Astrocyte (in vitro differentiated cells and primary cell): ENCODE results near the gene CHAF1A. TPM values are rescaled to one million over a fixed set of nuclear protein-coding genes. Genes with fewer than 3 reads are reported as not detected.

Source experiments
- DNase-seq: peaks from one replicate; pipeline ENCODE4 v3.0.0-alpha.2; 2010; ENCODE audit warnings: low read depth
- FAIRE-seq: peaks from 2 replicates; lab custom pipeline; 2011; peaks lifted over from hg19 to GRCh38; lab: Jason Lieb, UNC
- H2AFZ ChIP-seq: 2 replicates; pipeline ENCODE4 v1.6.0; 2012; ENCODE audit warnings: low read depth, low read length, inconsistent platforms
- H3K27ac ChIP-seq: 2 replicates; pipeline ENCODE4 v1.5.1; 2011; ENCODE audit warnings: low read depth, low read length, inconsistent platforms
- H3K27me3 ChIP-seq: 2 replicates; pipeline ENCODE4 v1.6.0; 2011; ENCODE audit warnings: low read length, inconsistent platforms; ENCODE audit not compliant: insufficient read depth
- H3K36me3 ChIP-seq: 2 replicates; pipeline ENCODE4 v1.5.1; 2011; ENCODE audit warnings: low read length, inconsistent platforms; ENCODE audit not compliant: insufficient read depth
- H3K4me1 ChIP-seq: 2 replicates; pipeline ENCODE4 v1.5.1; 2011; ENCODE audit warnings: low read length, inconsistent platforms; ENCODE audit not compliant: insufficient read depth
- H3K4me2 ChIP-seq: 2 replicates; pipeline ENCODE4 v1.6.0; 2012; ENCODE audit warnings: low read length, inconsistent platforms
- H3K4me3 ChIP-seq: 2 replicates; pipeline ENCODE4 v1.5.1; 2011; ENCODE audit warnings: low read depth, mild to moderate bottlenecking, low read length, inconsistent platforms; ENCODE audit not compliant: insufficient read depth
- H3K79me2 ChIP-seq: 2 replicates; pipeline ENCODE4 v1.6.0; 2012; ENCODE audit warnings: mild to moderate bottlenecking, low read length, inconsistent platforms; ENCODE audit not compliant: insufficient read depth
- H3K9ac ChIP-seq: 2 replicates; pipeline ENCODE4 v1.6.0; 2012; ENCODE audit warnings: mild to moderate bottlenecking, low read length, inconsistent platforms
- H3K9me3 ChIP-seq: 2 replicates; pipeline ENCODE4 v1.5.1; 2012; ENCODE audit warnings: low read depth, mild to moderate bottlenecking, low read length, inconsistent platforms; ENCODE audit not compliant: insufficient read depth
- H4K20me1 ChIP-seq: 2 replicates; pipeline ENCODE4 v1.6.0; 2012; ENCODE audit warnings: low read length, inconsistent platforms; ENCODE audit not compliant: insufficient read depth
- H3K27ac Mint-ChIP-seq: one replicate; pipeline ENCODE4 v1.8.0; 2021; ENCODE audit warnings: mild to moderate bottlenecking, mixed read lengths; ENCODE audit not compliant: unreplicated experiment
- H3K27me3 Mint-ChIP-seq: one replicate; pipeline ENCODE4 v1.8.0; 2021; ENCODE audit warnings: low read depth, mixed read lengths; ENCODE audit not compliant: unreplicated experiment
- H3K36me3 Mint-ChIP-seq: one replicate; pipeline ENCODE4 v1.8.0; 2021; ENCODE audit warnings: low read depth, mixed read lengths; ENCODE audit not compliant: unreplicated experiment
- H3K4me1 Mint-ChIP-seq: one replicate; pipeline ENCODE4 v1.8.0; 2021; ENCODE audit warnings: low read depth, mixed read lengths; ENCODE audit not compliant: unreplicated experiment
- H3K4me3 Mint-ChIP-seq: one replicate; pipeline ENCODE4 v1.8.0; 2021; ENCODE audit warnings: mild to moderate bottlenecking, moderate library complexity, mixed read lengths; ENCODE audit not compliant: unreplicated experiment
- H3K9me3 Mint-ChIP-seq: one replicate; pipeline ENCODE4 v1.8.0; 2021; ENCODE audit warnings: mild to moderate bottlenecking, mixed read lengths; ENCODE audit not compliant: unreplicated experiment
- CTCF ChIP-seq: IDR thresholded peaks from 2 replicates; pipeline ENCODE4 v1.5.1; 2011; ENCODE audit warnings: low read depth, mild to moderate bottlenecking, inconsistent platforms, low read length, moderate library complexity; ENCODE audit not compliant: insufficient read depth
- EZH2 ChIP-seq: IDR thresholded peaks from 2 replicates; pipeline ENCODE4 v1.6.1; 2012; ENCODE audit warnings: mild to moderate bottlenecking, low read length, inconsistent platforms; ENCODE audit not compliant: insufficient read depth
- total RNA-seq: library from RNA; stranded (reverse); gene quantifications from 2 replicates; pipeline ENCODE4 v1.2.1, GENCODE V29; 2021

The CHAF1A gene
- total RNA-seq, 1 donor from 2014 or later, result 8.5 TPM

- Histone ChIP-seq H4K20me1 (peaks cover 98% of the 10 kb centered on the region), H2AFZ (no peak overlapping the region), H3K36me3 (no peaks in the 10 kb centered on the region), H3K4me3 (no peak overlapping the region), H3K79me2 (peaks cover 99% of the 10 kb centered on the region), H3K27ac (no peak overlapping the region), H3K4me2 (no peak overlapping the region), H3K27me3 (no peaks in the 10 kb centered on the region), H3K9ac (no peak overlapping the region), H3K9me3 (no peaks in the 10 kb centered on the region), H3K4me1 (peaks cover 65% of the 10 kb centered on the region)
- H3K9me3 Mint-ChIP-seq, result no peaks in the 10 kb centered on the region
- FAIRE-seq (no peak), DNase-seq (no peak)
- no peak overlapping the region for H3K4me3 Mint-ChIP-seq
- no peaks in the 10 kb centered on the region for H3K27me3 Mint-ChIP-seq
- peaks cover 42% of the 10 kb centered on the region for H3K4me1 Mint-ChIP-seq
- no peak for TF ChIP-seq EZH2
- no peak for TF ChIP-seq CTCF
- peaks cover 11% of the 10 kb centered on the region for H3K36me3 Mint-ChIP-seq
- no peak overlapping the region for H3K27ac Mint-ChIP-seq
Measured at GRCh38 chr19:4372165-4373012, 30.1 kb upstream of the CHAF1A start.

- H3K36me3 Mint-ChIP-seq, result peaks cover 13% of the 10 kb centered on the region
- peaks cover 98% of the 10 kb centered on the region for H4K20me1 ChIP-seq
- no peak overlapping the region for H3K4me3 ChIP-seq
- no peaks in the 10 kb centered on the region for H3K9me3 Mint-ChIP-seq
- H3K27me3 ChIP-seq, result no peaks in the 10 kb centered on the region
- peaks cover 67% of the 10 kb centered on the region for H3K4me1 ChIP-seq
- H3K36me3 ChIP-seq, result no peaks in the 10 kb centered on the region
- peaks cover 99% of the 10 kb centered on the region for H3K79me2 ChIP-seq
- FAIRE-seq (no peak), DNase-seq (no peak)
- no peak overlapping the region for H3K9ac ChIP-seq
- H3K4me1 Mint-ChIP-seq, result peaks cover 42% of the 10 kb centered on the region
- no peaks in the 10 kb centered on the region for H3K27me3 Mint-ChIP-seq
- H3K9me3 ChIP-seq, result no peaks in the 10 kb centered on the region
- H3K4me2 ChIP-seq, result no peak overlapping the region
- no peak overlapping the region for H3K27ac Mint-ChIP-seq
- H3K27ac ChIP-seq, result no peak overlapping the region
- H2AFZ ChIP-seq, result no peak overlapping the region
- no peak overlapping the region for H3K4me3 Mint-ChIP-seq
- TF ChIP-seq CTCF (no peak), EZH2 (no peak)
Measured at GRCh38 chr19:4373013-4373367, 29.4 kb upstream of the CHAF1A start.
